ENCODE measurements around the gene C1QTNF9B.
"Not testable (repeated sequence)": the region's sequence is repeated elsewhere in the genome, so short reads cannot be mapped to it uniquely, and the experiment has no call there.

- TF ChIP-seq CTCF, POLR2AphosphoS5, EP300 (IDR thresholded peaks at IDR 0.05): not testable (repeated sequence)
These were observed 15.9 kb downstream of the C1QTNF9B start for GRCh38 chr13:23881402-23881800.

All from upper lobe of left lung (tissue), 4 donors.